HEK293 (cell line): ENCODE results near the gene CCT6B.

Experiments used
- CTCF ChIP-seq: fragments of 450-650 bp; formaldehyde crosslinking; IDR thresholded peaks from 2 replicates; pipeline ENCODE4 v1.5.1; 2016; ENCODE audit warnings: missing biosample characterization, missing genetic modification characterization
- HIC1 ChIP-seq: fragments of 450-650 bp; formaldehyde crosslinking; IDR thresholded peaks from 2 replicates; pipeline ENCODE4 v1.5.1; 2016; ENCODE audit warnings: missing biosample characterization, missing genetic modification characterization
- HOXA7 ChIP-seq: sonication (generic); formaldehyde crosslinking; IDR thresholded peaks from 2 replicates; pipeline ENCODE4 v1.8.1; 2022; ENCODE audit warnings: missing genetic modification reagents, borderline replicate concordance
- INSM2 ChIP-seq: fragments of 450-650 bp; formaldehyde crosslinking; IDR thresholded peaks from 2 replicates; pipeline ENCODE4 v1.5.1; 2016; ENCODE audit warnings: missing biosample characterization, missing genetic modification characterization
- KLF16 ChIP-seq: fragments of 450-650 bp; formaldehyde crosslinking; IDR thresholded peaks from 2 replicates; pipeline ENCODE4 v1.5.1; 2017; ENCODE audit warnings: missing biosample characterization, missing genetic modification characterization
- OVOL3 ChIP-seq: fragments of 450-650 bp; formaldehyde crosslinking; IDR thresholded peaks from 2 replicates; pipeline ENCODE4 v1.5.1; 2016; ENCODE audit warnings: missing biosample characterization, missing genetic modification characterization
- REST ChIP-seq: fragments of 450-650 bp; formaldehyde crosslinking; IDR thresholded peaks from 2 replicates; pipeline ENCODE4 v1.5.1; 2016; ENCODE audit warnings: missing biosample characterization, missing genetic modification characterization
- SETDB1 ChIP-seq: IDR thresholded peaks from one replicate; pipeline ENCODE4 v1.6.1; 2017; ENCODE audit warnings: mild to moderate bottlenecking, low read length, moderate library complexity, mixed read lengths; ENCODE audit not compliant: insufficient read length
- SP7 ChIP-seq: fragments of 450-650 bp; formaldehyde crosslinking; IDR thresholded peaks from 2 replicates; pipeline ENCODE4 v1.5.1; 2016; ENCODE audit warnings: missing biosample characterization, missing genetic modification characterization
- ZBTB17 ChIP-seq: fragments of 450-650 bp; formaldehyde crosslinking; IDR thresholded peaks from 2 replicates; pipeline ENCODE4 v1.5.1; 2016; ENCODE audit warnings: missing biosample characterization, missing genetic modification characterization
- ZFP3 ChIP-seq: fragments of 450-650 bp; formaldehyde crosslinking; IDR thresholded peaks from 2 replicates; pipeline ENCODE4 v1.5.1; 2016; ENCODE audit warnings: low read depth, missing biosample characterization, missing genetic modification characterization
- ZFP69B ChIP-seq: fragments of 450-650 bp; formaldehyde crosslinking; IDR thresholded peaks from 2 replicates; pipeline ENCODE4 v1.5.1; 2016; ENCODE audit warnings: missing biosample characterization, missing genetic modification characterization
- ZNF10 ChIP-seq: fragments of 450-650 bp; formaldehyde crosslinking; IDR thresholded peaks from 2 replicates; pipeline ENCODE4 v1.5.1; 2017; ENCODE audit warnings: missing biosample characterization, missing genetic modification characterization
- ZNF121 ChIP-seq: fragments of 450-650 bp; formaldehyde crosslinking; IDR thresholded peaks from 2 replicates; pipeline ENCODE4 v1.5.1; 2016; ENCODE audit warnings: missing biosample characterization, missing genetic modification characterization
- ZNF146 ChIP-seq: fragments of 450-650 bp; formaldehyde crosslinking; IDR thresholded peaks from 2 replicates; pipeline ENCODE4 v1.5.1; 2016; ENCODE audit warnings: missing biosample characterization, missing genetic modification characterization
- ZNF174 ChIP-seq: fragments of 450-650 bp; formaldehyde crosslinking; IDR thresholded peaks from 2 replicates; pipeline ENCODE4 v1.5.0; 2017; ENCODE audit warnings: missing biosample characterization, mild to moderate bottlenecking, missing genetic modification characterization
- ZNF214 ChIP-seq: fragments of 450-650 bp; formaldehyde crosslinking; IDR thresholded peaks from 2 replicates; pipeline ENCODE4 v1.5.1; 2017; ENCODE audit warnings: missing biosample characterization, mild to moderate bottlenecking, missing genetic modification characterization, borderline replicate concordance
- ZNF23 ChIP-seq: fragments of 450-650 bp; formaldehyde crosslinking; IDR thresholded peaks from 2 replicates; pipeline ENCODE4 v1.5.1; 2016; ENCODE audit warnings: missing biosample characterization, missing genetic modification characterization, borderline replicate concordance
- ZNF354C ChIP-seq: fragments of 450-650 bp; formaldehyde crosslinking; IDR thresholded peaks from 2 replicates; pipeline ENCODE4 v1.5.1; 2016; ENCODE audit warnings: missing biosample characterization, missing genetic modification characterization, low read depth, borderline replicate concordance
- ZNF423 ChIP-seq: fragments of 450-650 bp; formaldehyde crosslinking; IDR thresholded peaks from 2 replicates; pipeline ENCODE4 v1.5.1; 2016; ENCODE audit warnings: missing biosample characterization, missing genetic modification characterization
- ZNF473 ChIP-seq: fragments of 450-650 bp; formaldehyde crosslinking; IDR thresholded peaks from 2 replicates; pipeline ENCODE4 v1.5.1; 2017; ENCODE audit warnings: missing biosample characterization, missing genetic modification characterization
- ZNF48 ChIP-seq: fragments of 450-650 bp; formaldehyde crosslinking; IDR thresholded peaks from 2 replicates; pipeline ENCODE4 v1.5.1; 2016; ENCODE audit warnings: missing biosample characterization, missing genetic modification characterization
- ZNF626 ChIP-seq: fragments of 450-650 bp; sonication (Bioruptor Pico); formaldehyde crosslinking; IDR thresholded peaks from 2 replicates; pipeline ENCODE4 v1.5.1; 2018; ENCODE audit warnings: missing biosample characterization, missing genetic modification characterization, inconsistent platforms
- ZNF645 ChIP-seq: fragments of 450-650 bp; formaldehyde crosslinking; IDR thresholded peaks from 2 replicates; pipeline ENCODE4; 2016; ENCODE audit warnings: missing biosample characterization, missing genetic modification characterization
- ZNF76 ChIP-seq: fragments of 450-650 bp; formaldehyde crosslinking; IDR thresholded peaks from 2 replicates; pipeline ENCODE4; 2016; ENCODE audit warnings: low read depth, missing biosample characterization, missing genetic modification characterization, borderline replicate concordance
- ZNF777 ChIP-seq: fragments of 450-650 bp; formaldehyde crosslinking; IDR thresholded peaks from 2 replicates; pipeline ENCODE4 v1.5.1; 2017; ENCODE audit warnings: missing biosample characterization, missing genetic modification characterization, borderline replicate concordance
- ZNF785 ChIP-seq: fragments of 450-650 bp; formaldehyde crosslinking; IDR thresholded peaks from 2 replicates; pipeline ENCODE4 v1.5.1; 2016; ENCODE audit warnings: missing biosample characterization, missing genetic modification characterization
- ZSCAN4 ChIP-seq: fragments of 450-650 bp; formaldehyde crosslinking; IDR thresholded peaks from 2 replicates; pipeline ENCODE4 v1.5.1; 2017; ENCODE audit warnings: missing biosample characterization, missing genetic modification characterization

Gene CCT6B

GRCh38 chr17:34981538-34982241 is 20.4 kb upstream of the CCT6B start (continued):
- TF ChIP-seq ZNF645 (tag by site-specific recombination) (peak; percentile 89; the same call in 1 of the 2 replicates), HIC1 (tag by site-specific recombination) (peak; percentile 93), ZNF777 (no peak), ZBTB17 (no peak; the same call in none of the 2 replicates), ZNF174 (tag by site-specific recombination) (peak; percentile 79; the same call in 1 of the 2 replicates), ZNF214 (no peak; the same call in 1 of the 2 replicates), ZSCAN4 (tag by site-specific recombination) (peak; percentile 84), KLF16 (tag by site-specific recombination) (peak; percentile 75), SP7 (tag by site-specific recombination) (peak; percentile 100), ZNF354C (tag by site-specific recombination) (0 out of 2 replicates have a peak, but pooled peaks have one; percentile 52), ZNF23 (no peak), HOXA7 (CRISPR knock-in tag) (no peak), ZNF423 (tag by site-specific recombination) (peak; percentile 90), ZFP3 (tag by site-specific recombination) (peak; percentile 13; the same call in 1 of the 2 replicates), ZNF626 (tag by site-specific recombination) (no peak), ZNF121 (tag by site-specific recombination) (no peak; the same call in 1 of the 2 replicates), ZNF473 (tag by site-specific recombination) (no peak), REST (tag by site-specific recombination) (peak; percentile 43; the same call in 1 of the 2 replicates), CTCF (tag by site-specific recombination) (no peak), ZNF10 (tag by site-specific recombination) (peak; percentile 90), ZNF785 (no peak), SETDB1 (no peak), ZNF48 (tag by site-specific recombination) (no peak), ZNF146 (tag by site-specific recombination) (peak; percentile 83), OVOL3 (tag by site-specific recombination) (peak; percentile 97), ZFP69B (peak; percentile 83), ZNF76 (tag by site-specific recombination) (peak; percentile 81; the same call in 1 of the 2 replicates), INSM2 (tag by site-specific recombination) (peak; percentile 100)
